ENCODE results near the gene MYO5B.

- TF ChIP-seq EP300 (IDR thresholded peaks at IDR 0.05): no peak
- TF ChIP-seq CTCF (IDR thresholded peaks at IDR 0.05): no peak
- no peak for TF ChIP-seq POLR2A (IDR thresholded peaks at IDR 0.05)
Measured at GRCh38 chr18:49875155-49875554, 319.8 kb downstream of the MYO5B start.
